ENCODE data around the gene NAV2. TPM values are rescaled to one million over a fixed set of nuclear protein-coding genes. Genes with fewer than 3 reads are reported as not detected.

NAV2 gene
- total RNA-seq, 3 donors from 2014 or later: 21.9 to 65.9 (median 30.9) TPM

DNA sequence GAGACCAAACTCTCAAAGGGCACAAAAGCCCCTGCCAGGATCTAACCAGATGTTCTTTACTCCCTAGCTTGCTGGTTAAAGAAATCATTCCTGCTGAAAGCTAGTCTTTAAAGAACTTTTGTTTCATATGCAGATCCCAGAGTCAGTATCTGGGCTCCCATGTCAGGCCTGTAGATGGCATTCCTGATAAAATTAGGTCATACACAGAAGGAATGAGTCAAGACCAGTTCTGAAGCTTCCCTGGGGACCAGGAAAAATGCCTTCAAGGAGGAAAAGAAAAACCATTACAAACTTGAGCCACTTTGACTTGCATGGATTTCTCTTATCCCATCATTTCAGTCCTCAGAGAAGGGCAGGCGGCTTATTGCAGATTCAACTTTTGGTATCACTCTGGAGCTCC, 441.7 kb downstream of the NAV2 start:
- H3K4me3 ChIP-seq: no peak overlapping the region
- no peaks in the 10 kb centered on the region for H3K9me3 ChIP-seq
- no peaks in the 10 kb centered on the region for H3K36me3 ChIP-seq (ENCODE audit: low read depth)
- H3K4me1 ChIP-seq (ENCODE audit: low read depth): peaks cover 12% of the 10 kb centered on the region
- no peak for DNase-seq
- intact Hi-C loops (cut with DNase I, micrococcal nuclease): no loop called here
- no peak for ATAC-seq
- TF ChIP-seq, protein P1, sequence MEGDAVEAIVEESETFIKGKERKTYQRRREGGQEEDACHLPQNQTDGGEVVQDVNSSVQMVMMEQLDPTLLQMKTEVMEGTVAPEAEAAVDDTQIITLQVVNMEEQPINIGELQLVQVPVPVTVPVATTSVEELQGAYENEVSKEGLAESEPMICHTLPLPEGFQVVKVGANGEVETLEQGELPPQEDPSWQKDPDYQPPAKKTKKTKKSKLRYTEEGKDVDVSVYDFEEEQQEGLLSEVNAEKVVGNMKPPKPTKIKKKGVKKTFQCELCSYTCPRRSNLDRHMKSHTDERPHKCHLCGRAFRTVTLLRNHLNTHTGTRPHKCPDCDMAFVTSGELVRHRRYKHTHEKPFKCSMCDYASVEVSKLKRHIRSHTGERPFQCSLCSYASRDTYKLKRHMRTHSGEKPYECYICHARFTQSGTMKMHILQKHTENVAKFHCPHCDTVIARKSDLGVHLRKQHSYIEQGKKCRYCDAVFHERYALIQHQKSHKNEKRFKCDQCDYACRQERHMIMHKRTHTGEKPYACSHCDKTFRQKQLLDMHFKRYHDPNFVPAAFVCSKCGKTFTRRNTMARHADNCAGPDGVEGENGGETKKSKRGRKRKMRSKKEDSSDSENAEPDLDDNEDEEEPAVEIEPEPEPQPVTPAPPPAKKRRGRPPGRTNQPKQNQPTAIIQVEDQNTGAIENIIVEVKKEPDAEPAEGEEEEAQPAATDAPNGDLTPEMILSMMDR (IDR thresholded peaks at IDR 0.05): no peak

DNA sequence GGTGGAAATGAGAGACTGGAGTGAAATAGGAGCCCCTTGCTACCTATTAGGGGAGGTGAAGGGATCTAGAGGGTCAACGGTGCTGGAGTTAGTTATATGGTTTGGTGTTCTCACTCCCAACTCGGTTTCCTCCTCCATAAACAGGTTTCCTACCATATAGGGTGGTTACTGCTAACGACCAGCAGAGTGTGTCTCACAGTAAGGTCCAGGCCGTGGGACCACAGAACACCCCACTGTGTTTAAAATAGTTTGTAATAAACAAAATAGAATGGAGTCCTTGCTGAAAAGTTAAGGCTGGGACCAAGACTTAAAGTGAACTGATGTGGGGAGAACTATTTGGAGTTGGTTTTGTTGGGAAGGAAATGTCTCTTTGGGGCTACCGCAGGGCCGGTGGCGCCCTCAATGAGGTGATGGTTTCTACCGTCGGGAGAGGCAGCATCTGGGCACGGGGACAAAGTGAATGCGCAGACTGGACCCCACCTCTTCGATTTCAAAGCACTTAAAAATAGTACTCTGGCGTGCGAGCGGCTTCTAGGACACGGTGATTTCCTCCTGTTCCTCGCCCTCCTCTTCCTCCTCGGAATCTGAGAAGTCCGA, 443.1 kb downstream of the NAV2 start:
- no peak for DNase-seq
- no peaks in the 10 kb centered on the region for H3K9me3 ChIP-seq
- intact Hi-C loops (cut with DNase I, micrococcal nuclease): no loop called here
- no peak overlapping the region for H3K4me3 ChIP-seq
- peaks cover 12% of the 10 kb centered on the region for H3K4me1 ChIP-seq (ENCODE audit: low read depth)
- TF ChIP-seq, protein P1 (IDR thresholded peaks at IDR 0.05): no peak
- H3K36me3 ChIP-seq (ENCODE audit: low read depth): no peaks in the 10 kb centered on the region
- peak; percentile 32 for ATAC-seq

DNA sequence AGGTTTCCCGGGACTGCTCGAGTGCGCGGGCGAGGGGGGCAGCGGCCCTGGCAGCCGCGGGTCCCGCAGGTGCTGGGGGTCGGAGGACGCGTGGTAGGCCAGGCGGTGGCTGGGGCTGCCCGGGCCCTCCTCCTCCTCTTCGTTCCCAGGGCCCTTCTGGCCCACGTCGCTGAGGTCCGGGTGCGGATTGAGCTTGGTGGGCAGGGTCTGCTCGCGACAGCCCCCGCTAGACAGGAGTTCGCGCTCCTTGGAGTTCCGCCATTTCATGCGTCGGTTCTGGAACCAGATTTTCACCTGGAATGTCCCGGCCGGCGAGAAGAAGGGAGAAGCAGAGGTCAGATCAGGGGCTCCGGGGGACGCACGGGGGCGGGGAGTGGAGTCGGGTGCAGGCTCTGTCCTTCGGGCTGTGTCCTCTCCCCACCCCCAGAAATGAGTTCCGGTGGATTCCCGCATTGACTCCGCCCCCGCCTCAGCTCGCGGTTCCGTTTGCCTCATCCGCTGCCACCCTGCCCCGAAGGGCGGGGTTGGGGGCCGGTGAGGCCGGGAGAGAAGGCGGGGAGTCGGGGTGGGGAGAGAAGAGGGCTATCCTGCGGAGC, 443.7 kb downstream of the NAV2 start:
- ATAC-seq: peak; percentile 78
- DNase-seq: peak; percentile 12 to 65 (median 53)
- peaks cover 12% of the 10 kb centered on the region for H3K4me1 ChIP-seq (ENCODE audit: low read depth)
- H3K36me3 ChIP-seq (ENCODE audit: low read depth): no peaks in the 10 kb centered on the region
- H3K9me3 ChIP-seq: no peaks in the 10 kb centered on the region
- intact Hi-C loops (cut with DNase I, micrococcal nuclease): no loop called here
- TF ChIP-seq, protein P1 (IDR thresholded peaks at IDR 0.05): no peak
- H3K4me3 ChIP-seq: no peak overlapping the region

DNA sequence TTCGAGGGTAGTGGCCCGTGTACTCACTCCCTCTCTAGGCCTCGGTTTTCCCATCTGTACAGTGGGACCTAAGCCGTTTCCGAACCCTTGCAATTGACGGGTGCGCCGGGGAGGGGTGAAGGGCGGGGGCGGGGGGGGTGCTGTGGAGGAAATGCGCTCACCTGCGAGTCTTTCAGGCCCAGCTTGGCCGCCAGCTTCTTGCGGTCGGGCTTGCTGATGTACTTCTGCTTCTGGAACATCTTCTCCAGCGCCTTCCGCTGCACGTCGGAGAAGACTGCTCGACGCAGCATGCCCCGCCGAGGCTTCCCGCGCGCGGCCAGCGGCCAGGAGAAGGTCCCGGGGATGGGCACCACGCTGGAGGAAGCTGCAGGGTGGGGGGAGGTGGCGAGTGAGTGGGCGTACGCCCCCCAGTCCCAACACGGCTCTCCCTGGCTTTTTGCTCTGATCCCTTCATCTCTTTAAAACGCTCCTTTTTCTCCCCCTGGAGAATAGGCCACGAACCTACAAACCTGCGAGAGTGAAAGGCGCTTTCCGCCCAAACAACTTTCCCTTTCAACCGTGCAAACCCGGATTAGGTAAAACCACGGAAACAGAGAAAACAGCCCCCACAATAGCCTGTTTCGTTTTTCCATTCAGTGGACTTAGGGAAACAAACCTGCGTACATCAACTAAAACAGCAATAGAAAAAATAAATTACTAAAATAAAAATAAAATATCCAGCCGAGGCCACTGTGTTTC, 444.4 kb downstream of the NAV2 start:
- DNase-seq: peak in 2 of 3 donors; percentile 7 to 50
- TF ChIP-seq, protein P1 (IDR thresholded peaks at IDR 0.05): no peak
- Histone ChIP-seq H3K4me1 (ENCODE audit: low read depth) (peaks cover 12% of the 10 kb centered on the region), H3K36me3 (ENCODE audit: low read depth) (no peaks in the 10 kb centered on the region), H3K9me3 (no peaks in the 10 kb centered on the region), H3K4me3 (no peak overlapping the region)
- peak; percentile 53 for ATAC-seq
- intact Hi-C loops (cut with DNase I, micrococcal nuclease): no loop called here

DNA sequence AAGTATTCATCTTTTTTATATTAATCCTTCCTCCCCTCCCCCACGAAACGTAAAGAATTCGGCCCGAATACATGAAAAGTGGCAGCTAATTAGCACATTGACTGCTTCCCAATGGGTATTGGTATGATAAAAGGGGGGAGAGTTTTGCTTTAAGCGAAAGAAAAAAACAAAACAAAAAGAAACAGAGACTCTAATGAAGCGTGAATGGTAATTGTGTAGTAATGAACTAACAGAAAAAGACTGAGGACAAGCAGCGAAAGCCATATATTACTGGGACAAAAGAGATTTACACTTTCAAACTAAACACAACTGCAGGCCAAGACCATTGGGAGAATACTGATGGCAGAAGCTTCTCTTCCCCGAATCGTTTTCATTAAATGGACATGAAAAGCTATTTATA, 445.1 kb downstream of the NAV2 start:
- TF ChIP-seq, protein P1 (IDR thresholded peaks at IDR 0.05): no peak
- Histone ChIP-seq H3K4me3 (no peak overlapping the region), H3K4me1 (ENCODE audit: low read depth) (peaks cover 12% of the 10 kb centered on the region), H3K36me3 (ENCODE audit: low read depth) (no peaks in the 10 kb centered on the region), H3K9me3 (no peaks in the 10 kb centered on the region)
- ATAC-seq (no peak), DNase-seq (no peak)
- intact Hi-C loops (cut with DNase I, micrococcal nuclease): no loop called here

Data from mucosa of descending colon (tissue), 3 donors.